ENCODE data around the gene LRBA.
"Not testable (repeated sequence)": the region's sequence is repeated elsewhere in the genome, so short reads cannot be mapped to it uniquely, and the experiment has no call there.

The LRBA gene

DNA sequence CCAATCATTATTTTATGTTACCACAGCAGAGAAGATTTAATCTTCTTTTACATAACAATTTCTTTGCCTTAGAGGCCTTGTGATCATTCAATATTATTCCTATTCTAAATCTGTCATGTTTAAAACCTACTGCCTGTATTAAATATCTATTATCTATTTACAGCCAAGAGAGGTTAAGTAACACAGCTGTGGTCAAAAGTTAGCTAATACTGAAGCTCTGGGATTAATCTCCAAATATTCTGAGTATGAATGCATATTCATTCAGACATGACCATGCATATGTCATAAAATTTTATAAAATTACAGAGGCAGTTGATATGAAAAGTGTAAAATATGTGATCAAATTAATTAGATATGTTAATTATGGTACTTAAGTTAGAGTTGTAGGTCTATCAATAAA lies 621.0 kb downstream of the LRBA start:
- TF ChIP-seq, protein P1, sequence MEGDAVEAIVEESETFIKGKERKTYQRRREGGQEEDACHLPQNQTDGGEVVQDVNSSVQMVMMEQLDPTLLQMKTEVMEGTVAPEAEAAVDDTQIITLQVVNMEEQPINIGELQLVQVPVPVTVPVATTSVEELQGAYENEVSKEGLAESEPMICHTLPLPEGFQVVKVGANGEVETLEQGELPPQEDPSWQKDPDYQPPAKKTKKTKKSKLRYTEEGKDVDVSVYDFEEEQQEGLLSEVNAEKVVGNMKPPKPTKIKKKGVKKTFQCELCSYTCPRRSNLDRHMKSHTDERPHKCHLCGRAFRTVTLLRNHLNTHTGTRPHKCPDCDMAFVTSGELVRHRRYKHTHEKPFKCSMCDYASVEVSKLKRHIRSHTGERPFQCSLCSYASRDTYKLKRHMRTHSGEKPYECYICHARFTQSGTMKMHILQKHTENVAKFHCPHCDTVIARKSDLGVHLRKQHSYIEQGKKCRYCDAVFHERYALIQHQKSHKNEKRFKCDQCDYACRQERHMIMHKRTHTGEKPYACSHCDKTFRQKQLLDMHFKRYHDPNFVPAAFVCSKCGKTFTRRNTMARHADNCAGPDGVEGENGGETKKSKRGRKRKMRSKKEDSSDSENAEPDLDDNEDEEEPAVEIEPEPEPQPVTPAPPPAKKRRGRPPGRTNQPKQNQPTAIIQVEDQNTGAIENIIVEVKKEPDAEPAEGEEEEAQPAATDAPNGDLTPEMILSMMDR (IDR thresholded peaks at IDR 0.05; ENCODE audit: insufficient read depth, low read depth, low read length, missing control alignments) = no peak
- no peak for DNase-seq (ENCODE audit: low read depth)
- no peak overlapping the region for H3K4me3 ChIP-seq (ENCODE audit: low read length)

DNA sequence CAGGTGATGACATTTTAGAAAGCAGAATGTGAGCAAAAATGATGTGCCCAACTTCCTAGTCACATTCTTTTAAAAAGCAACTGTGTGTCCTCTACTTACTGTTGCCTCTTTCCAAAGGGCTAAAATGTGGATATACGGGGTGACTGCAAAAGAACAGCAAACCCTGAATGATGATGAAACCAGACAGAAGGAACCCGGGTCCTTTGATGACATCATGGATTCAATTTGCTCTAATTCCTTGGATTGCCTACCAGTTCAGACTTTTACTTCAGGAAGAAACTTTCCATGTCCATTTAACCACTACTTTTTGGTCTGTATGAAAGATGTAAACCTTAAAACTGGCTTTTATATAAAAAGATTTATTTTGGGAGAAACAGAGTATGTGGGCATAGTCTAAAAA lies 624.0 kb downstream of the LRBA start:
- DNase-seq (ENCODE audit: low read depth) = no peak
- TF ChIP-seq, protein P1 (IDR thresholded peaks at IDR 0.05; ENCODE audit: insufficient read depth, low read depth, low read length, missing control alignments) = no peak
- no peak overlapping the region for H3K4me3 ChIP-seq (ENCODE audit: low read length)

DNA sequence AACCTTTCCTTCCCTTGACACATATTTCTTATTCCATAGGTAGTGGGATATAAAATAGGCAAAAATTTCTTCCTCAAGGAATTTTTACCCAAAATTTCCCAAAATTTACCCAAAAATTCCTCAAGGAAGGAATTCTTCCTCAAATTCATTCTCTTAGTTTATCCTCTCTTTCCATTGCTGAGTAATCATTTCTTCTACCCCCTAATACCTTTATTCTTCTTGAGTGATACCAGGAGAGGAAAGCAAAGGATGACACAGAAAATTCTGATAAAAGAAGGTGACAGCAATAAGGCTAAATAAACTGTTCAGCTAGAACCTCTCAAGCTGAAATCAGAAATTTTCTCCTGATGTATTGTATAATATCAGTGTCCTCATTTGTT lies 624.6 kb downstream of the LRBA start:
- no peak overlapping the region for H3K4me3 ChIP-seq (ENCODE audit: low read length)
- TF ChIP-seq, protein P1 (IDR thresholded peaks at IDR 0.05; ENCODE audit: insufficient read depth, low read depth, low read length, missing control alignments) = no peak
- no peak for DNase-seq (ENCODE audit: low read depth)

DNA sequence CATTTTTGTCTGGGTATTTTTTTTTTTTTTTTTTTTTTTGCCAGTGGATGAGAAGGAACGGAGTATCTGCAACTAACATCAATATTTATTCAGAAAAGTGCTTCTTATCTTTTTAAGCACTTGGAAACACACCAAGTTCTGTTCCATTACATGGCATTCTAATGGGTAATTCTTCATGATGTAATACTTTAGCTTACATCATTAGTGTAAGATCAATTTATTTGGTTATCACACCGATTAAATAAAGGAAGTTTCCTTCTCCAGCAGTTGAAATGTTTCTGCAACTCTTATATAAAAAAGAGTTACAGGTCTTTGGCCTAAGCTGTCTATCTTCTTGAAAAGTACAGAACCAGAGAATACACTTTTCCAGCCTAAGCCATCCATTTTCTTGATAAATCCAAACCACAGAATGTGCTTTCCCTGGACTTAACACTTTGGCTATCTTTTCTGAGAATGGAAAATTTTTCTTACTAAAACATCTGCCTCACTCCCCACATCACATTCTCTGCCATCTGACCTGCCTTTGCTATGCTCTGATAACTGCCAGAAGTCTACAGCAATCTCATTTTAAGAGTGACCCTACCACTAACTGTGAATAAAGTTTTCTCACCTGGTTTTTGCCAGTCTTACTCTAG lies 625.1 kb downstream of the LRBA start:
- TF ChIP-seq, protein P1 (IDR thresholded peaks at IDR 0.05; ENCODE audit: insufficient read depth, low read depth, low read length, missing control alignments) = no peak
- no peak for DNase-seq (ENCODE audit: low read depth)
- H3K4me3 ChIP-seq (ENCODE audit: low read length) = no peak overlapping the region

DNA sequence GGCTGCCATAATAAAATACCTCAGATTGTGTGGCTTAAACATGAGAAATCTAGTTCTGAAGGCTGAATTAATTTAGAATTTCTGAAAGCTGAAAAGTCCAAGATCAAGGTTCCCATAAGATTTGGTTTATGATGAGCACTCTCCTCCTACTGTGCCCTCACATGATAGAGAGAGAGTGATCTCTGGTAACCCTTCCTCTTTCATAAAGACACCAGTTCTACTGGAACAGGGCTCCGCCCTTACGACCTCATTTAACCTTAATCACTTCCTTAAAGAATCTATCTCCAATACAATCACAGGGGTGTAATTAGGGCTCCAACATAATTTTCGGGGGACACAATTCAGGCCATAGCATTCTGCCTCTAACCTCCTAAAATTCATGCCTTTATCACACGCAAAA lies 627.1 kb downstream of the LRBA start:
- DNase-seq (ENCODE audit: low read depth) = peak; percentile 14
- TF ChIP-seq, protein P1 (IDR thresholded peaks at IDR 0.05; ENCODE audit: insufficient read depth, low read depth, low read length, missing control alignments) = no peak

DNA sequence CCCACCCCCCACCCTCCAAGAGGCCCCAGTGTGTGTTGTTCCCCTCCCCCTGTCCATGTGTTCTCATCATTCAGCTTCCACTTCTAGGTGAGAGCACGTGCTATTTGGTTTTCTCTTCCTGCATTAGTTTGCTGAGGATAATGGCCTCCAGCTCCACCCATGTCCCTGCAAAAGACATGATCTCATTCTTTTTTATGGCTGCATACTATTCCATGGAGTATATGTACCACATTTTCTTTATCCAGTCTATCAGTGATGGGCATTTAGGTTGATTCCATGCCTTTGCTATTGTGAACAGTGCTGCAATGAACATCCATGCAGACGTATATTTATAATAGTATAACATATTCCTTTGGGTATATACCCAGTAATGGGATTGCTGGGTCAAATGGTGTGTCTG lies 628.7 kb downstream of the LRBA start:
- not testable (repeated sequence) for H3K4me3 ChIP-seq (ENCODE audit: low read length); DNase-seq (ENCODE audit: low read depth)

More for the DNA sequence above, 627.1 kb downstream of the LRBA start:
- H3K4me3 ChIP-seq (ENCODE audit: low read length) = no peak overlapping the region

DNA sequence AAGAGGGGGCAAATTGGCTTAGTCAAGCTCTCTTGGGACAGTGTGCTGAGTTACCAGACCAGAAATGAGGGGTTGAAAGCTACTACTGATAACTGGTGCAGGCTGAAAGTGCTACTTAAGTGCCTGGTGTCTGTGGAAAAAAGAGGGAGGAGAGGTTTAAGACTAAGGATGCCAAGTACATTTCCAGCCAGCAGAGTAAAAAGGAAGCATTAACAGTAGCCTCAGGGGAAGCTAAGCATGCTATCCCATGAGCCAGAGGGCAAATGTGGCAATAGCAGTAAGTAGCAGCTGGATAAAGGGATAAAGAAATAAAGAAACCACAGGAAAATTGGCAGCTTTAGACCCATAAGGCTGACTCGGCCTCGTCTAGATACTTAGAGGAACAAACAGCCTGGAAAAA lies 629.5 kb downstream of the LRBA start:
- TF ChIP-seq, protein P1 (IDR thresholded peaks at IDR 0.05; ENCODE audit: insufficient read depth, low read depth, low read length, missing control alignments) = no peak
- H3K4me3 ChIP-seq (ENCODE audit: low read length) = no peak overlapping the region
- peak; percentile 44 for DNase-seq (ENCODE audit: low read depth)
